GM12801 (cell line): ENCODE data around the gene RIN3.

Source experiments
- TF ChIP-seq, protein P1 (sequence below): IDR thresholded peaks from one replicate; pipeline ENCODE4 v1.5.1; 2011; ENCODE audit warnings: control low read depth; ENCODE audit not compliant: insufficient read length; ENCODE audit errors: extremely low read depth

The RIN3 gene

DNA sequence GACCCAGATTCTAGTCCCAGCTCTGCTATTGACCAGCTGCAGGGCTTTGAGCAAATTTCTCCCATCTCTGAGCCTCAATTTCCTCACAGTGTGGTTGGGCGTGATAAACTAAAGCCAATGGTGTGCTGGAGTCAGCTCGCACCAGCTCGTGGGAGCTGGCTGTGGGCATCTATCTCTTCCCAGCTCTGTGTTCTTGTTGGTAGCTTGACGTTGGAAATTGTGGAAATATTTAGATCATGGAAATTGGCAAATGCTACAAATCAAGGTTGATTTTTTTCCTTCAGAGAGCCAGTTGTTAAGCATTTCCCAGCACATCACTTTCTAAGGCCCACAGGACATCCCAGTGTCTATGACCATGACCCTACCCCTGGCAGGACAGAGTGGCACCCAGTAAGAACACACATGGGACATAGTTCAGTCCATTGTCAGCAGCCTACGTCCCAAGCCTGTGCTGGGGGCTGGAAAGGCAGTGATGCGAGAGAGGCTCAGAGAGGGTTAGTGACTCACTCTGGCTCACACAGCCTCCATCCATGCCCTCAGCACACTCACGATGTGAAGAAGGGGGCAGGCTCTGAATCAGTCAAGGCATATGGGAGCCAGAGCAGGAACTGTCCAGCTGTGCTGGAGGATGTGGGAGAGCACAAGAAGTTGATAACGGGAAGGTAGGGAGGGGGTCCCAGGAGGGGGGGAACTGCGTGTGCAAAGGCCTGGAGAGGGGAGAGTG lies 157.2 kb downstream of the RIN3 start:
- TF ChIP-seq, protein P1, sequence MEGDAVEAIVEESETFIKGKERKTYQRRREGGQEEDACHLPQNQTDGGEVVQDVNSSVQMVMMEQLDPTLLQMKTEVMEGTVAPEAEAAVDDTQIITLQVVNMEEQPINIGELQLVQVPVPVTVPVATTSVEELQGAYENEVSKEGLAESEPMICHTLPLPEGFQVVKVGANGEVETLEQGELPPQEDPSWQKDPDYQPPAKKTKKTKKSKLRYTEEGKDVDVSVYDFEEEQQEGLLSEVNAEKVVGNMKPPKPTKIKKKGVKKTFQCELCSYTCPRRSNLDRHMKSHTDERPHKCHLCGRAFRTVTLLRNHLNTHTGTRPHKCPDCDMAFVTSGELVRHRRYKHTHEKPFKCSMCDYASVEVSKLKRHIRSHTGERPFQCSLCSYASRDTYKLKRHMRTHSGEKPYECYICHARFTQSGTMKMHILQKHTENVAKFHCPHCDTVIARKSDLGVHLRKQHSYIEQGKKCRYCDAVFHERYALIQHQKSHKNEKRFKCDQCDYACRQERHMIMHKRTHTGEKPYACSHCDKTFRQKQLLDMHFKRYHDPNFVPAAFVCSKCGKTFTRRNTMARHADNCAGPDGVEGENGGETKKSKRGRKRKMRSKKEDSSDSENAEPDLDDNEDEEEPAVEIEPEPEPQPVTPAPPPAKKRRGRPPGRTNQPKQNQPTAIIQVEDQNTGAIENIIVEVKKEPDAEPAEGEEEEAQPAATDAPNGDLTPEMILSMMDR = no peak

DNA sequence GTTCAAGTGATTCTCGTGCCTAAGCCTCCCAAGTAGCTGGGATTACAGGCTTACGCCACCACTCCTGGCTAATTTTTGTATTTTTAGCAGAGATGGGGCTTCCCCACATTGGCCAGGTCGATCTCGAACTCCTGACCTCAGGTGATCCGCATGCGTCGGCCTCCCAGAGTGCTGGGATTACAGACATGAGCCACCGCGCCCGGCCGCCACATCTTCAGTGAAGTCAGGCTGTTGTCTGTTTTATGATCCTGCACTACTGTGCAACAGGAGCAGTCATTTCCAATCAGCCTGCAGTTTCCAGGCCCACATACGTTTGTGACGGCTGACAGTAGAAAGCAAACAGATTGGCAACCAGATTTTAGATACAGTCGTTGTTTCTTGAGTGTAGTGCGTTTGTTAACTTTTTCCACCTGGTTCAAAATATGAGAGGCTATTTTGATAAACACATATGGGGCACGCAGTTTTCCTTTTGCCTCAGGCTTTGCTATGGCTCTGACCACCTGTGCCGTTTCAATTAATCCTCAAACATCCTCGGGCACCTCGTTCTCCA lies 160.1 kb downstream of the RIN3 start:
- TF ChIP-seq, protein P1 = no peak

DNA sequence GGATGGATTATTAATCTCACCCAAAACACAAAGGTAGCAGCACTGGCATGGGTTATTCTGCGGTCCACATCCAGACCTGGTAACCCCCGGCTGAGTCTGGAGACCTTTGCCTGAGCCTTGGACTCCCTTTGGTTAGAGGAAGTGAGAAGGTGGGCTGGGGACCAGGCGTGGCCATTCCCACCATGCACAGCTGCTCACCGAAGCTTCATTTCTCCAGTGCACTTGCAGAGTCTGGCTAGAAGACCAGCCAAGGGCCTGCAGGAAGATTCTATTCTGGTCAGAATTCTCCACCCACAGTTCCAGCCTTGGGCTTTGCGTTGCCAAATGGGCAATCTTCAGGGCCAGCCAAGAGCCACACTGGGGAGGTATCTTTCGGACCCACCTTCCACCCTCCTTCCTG lies 161.8 kb downstream of the RIN3 start:
- TF ChIP-seq, protein P1 = no peak

DNA sequence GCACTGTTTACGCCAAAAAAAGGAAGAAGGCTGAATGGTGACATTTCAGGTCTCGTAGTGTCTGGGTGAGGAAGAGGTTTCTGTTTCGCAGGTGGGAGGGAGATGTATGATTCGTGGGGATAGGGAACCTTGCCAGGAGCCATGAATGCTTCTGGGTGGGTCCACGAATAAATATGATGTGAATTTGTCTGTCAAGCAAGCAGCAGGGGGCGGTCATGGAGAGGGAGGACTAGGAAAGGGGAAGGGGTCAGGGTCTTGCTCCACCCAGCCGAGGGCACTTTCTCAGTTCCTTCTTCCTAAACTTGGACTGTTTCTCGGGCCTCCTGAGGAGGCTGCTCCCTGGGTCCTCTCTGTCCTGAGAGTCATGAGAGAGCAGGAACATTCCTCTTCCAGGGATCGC lies 162.4 kb downstream of the RIN3 start:
- TF ChIP-seq, protein P1 = no peak

DNA sequence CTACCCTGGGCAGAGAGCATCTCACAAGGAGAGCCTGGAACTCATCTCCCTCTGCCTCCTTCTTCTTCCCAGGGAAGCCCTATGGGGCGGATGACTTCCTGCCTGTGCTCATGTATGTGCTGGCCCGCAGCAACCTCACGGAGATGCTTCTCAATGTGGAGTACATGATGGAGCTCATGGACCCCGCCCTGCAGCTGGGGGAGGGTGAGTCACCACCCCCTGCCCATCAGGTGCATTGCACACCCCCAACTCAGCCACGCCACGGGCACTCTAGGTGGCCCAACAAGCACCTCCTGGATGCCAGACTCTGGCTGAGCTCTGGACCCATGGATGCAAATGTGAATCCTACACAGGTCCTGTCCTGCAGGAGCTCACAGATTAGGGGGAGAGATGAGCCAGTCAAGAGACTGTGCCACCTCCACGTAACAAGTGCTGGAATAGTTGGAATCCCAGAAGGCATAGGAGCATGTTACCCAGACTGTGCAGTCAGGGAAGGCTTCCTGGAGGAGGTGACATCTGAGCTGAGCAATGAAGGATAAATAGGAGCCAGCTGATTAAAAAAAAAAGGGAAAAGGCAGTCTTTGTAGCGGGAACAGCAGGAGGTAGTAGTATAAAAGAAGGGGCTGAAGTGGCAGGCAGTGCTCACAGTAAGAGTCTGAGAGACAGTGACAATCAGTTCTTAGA lies 163.0 kb downstream of the RIN3 start:
- TF ChIP-seq, protein P1 = no peak

DNA sequence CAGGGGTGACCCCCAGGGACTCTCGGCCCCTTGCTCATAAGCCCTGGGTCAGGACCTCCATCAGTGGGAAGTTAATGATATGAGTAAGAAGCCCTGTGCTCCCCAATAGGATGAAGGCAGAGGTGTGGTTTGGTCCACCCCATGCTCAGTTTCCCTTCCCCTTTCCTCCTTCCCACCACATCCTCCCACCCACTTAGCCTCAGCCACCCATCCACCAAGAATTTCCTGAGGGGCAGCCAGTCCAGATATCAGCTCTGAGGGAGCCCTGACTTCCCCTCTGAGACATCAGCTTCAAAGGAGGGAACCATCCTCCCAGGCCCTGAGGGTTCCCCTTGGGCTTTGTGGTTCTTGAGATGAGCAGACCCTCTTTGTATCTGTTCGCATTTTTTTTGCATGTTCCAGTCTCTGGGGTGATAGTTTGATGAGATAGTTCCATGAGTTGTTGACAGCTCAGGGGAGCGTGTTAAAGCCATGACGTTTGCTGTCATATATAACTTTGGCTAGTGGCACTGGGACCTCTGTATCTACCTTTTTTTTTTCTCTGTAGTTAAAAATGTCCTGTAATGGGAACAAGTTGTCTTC lies 163.6 kb downstream of the RIN3 start:
- TF ChIP-seq, protein P1 = no peak

DNA sequence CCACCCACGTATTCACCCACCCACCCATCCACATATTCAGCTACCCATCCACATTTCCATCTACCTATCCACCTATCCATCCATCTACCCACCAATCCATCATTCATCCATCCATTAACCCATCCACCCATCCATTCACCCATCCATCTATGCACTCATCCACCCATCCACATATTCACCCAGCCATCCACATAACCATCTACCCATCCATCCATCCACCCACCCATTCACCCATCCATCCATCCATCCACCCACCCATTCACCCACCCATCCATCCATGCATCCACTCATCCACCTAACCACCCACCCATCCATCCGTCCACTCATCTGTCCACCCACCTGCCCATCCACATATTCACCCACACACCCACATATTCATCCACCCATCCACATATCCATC lies 164.4 kb downstream of the RIN3 start:
- TF ChIP-seq, protein P1 = no peak
